Thoracic aorta (tissue), 2 donors: Measurements from ENCODE around the gene POU2F2. TPM values are rescaled to one million over a fixed set of nuclear protein-coding genes. Genes with fewer than 3 reads are reported as not detected.
"Not testable (repeated sequence)": the region's sequence is repeated elsewhere in the genome, so short reads cannot be mapped to it uniquely, and the experiment has no call there.

Source experiments
- ATAC-seq: fragments of 150-250 bp; one replicate; pipeline ENCODE4 v1.8.0; 2017; ENCODE audit warnings: low read depth; ENCODE audit not compliant: insufficient number of reproducible peaks, low FRiP score
- DNase-seq: peaks from one replicate; pipeline ENCODE4 v3.0.0-alpha.2; 2020; ENCODE audit warnings: low spot score
- H3K27ac ChIP-seq, 2 donors: fragments of 200-600 bp; sonication (generic); 1 replicate in 1 of 2; 2 replicates in 1 of 2; pipeline ENCODE4 v1.5.1; 2016; ENCODE audit warnings: mild to moderate bottlenecking in 2 of 2, moderate library complexity in 2 of 2
- H3K27me3 ChIP-seq: fragments of 200-600 bp; sonication (generic); replicated peaks from 2 replicates; pipeline ENCODE4 v1.6.0; 2016; ENCODE audit warnings: mild to moderate bottlenecking; ENCODE audit not compliant: insufficient read depth
- H3K36me3 ChIP-seq: fragments of 200-600 bp; sonication (generic); one replicate; pipeline ENCODE4 v1.5.1; 2016
- H3K4me1 ChIP-seq, 2 donors: fragments of 200-600 bp; sonication (generic); 1 replicate in 1 of 2; 2 replicates in 1 of 2; pipeline versions ENCODE4 v1.5.1 to v1.6.0; 2016; ENCODE audit warnings: low read depth in 2 of 2, mild to moderate bottlenecking in 1 of 2; ENCODE audit not compliant: control insufficient read depth in 1 of 2
- H3K4me3 ChIP-seq: fragments of 200-600 bp; sonication (generic); 2 replicates; pipeline ENCODE4 v1.5.1; 2016; ENCODE audit warnings: mild to moderate bottlenecking
- H3K9me3 ChIP-seq: fragments of 200-600 bp; sonication (generic); 2 replicates; pipeline ENCODE4 v1.5.1; 2016
- CTCF ChIP-seq: fragments of 200-600 bp; sonication (generic); IDR thresholded peaks from one replicate; pipeline ENCODE4 v1.5.1; 2019; ENCODE audit warnings: antibody characterized with exemption
- total RNA-seq, 2 donors: library from RNA; depleted of rRNA; stranded (reverse); fragments of >200 nt; gene quantifications; one replicate each; pipeline versions ENCODE4 v1.1.0 to v1.2.3, GENCODE V29; 2016

POU2F2 gene
- total RNA-seq, 2 donors from 2014 or later: 0.85 to 5.8 TPM

GRCh38 chr19:42051166-42052115 lies 80.8 kb downstream of the POU2F2 start:
- Histone ChIP-seq H3K9me3 (no peaks in the 10 kb centered on the region), H3K36me3 (peaks cover 24% of the 10 kb centered on the region), H3K27me3 (no peaks in the 10 kb centered on the region), H3K4me3 (no peak overlapping the region), H3K4me1 (no peaks in the 10 kb centered on the region), H3K27ac (no peak overlapping the region)
- ATAC-seq (no peak), DNase-seq (no peak)
- TF ChIP-seq CTCF: no peak

- H3K4me3 ChIP-seq: no peak overlapping the region
- DNase-seq: no peak
- H3K36me3 ChIP-seq: peaks cover 16% of the 10 kb centered on the region
- no peak for ATAC-seq
- no peaks in the 10 kb centered on the region for H3K9me3 ChIP-seq
- TF ChIP-seq CTCF: no peak
- no peak overlapping the region for H3K27ac ChIP-seq
- no peaks in the 10 kb centered on the region for H3K4me1 ChIP-seq
- H3K27me3 ChIP-seq: no peaks in the 10 kb centered on the region
These were observed 83.3 kb downstream of the POU2F2 start for GRCh38 chr19:42048992-42049391.

- ATAC-seq (no peak), DNase-seq (no peak)
- Histone ChIP-seq H3K27ac (no peak overlapping the region), H3K36me3 (peaks cover 26% of the 10 kb centered on the region), H3K4me1 (no peaks in the 10 kb centered on the region), H3K4me3 (no peak overlapping the region), H3K9me3 (no peaks in the 10 kb centered on the region), H3K27me3 (no peaks in the 10 kb centered on the region)
- no peak for TF ChIP-seq CTCF
These were observed 86.7 kb downstream of the POU2F2 start for GRCh38 chr19:42045575-42045974.

GRCh38 chr19:42042455-42043170 lies 89.6 kb downstream of the POU2F2 start:
- no peaks in the 10 kb centered on the region for H3K9me3 ChIP-seq
- H3K27ac ChIP-seq: no peak overlapping the region
- no peak for DNase-seq
- H3K36me3 ChIP-seq: peaks cover 26% of the 10 kb centered on the region
- no peaks in the 10 kb centered on the region for H3K27me3 ChIP-seq
- TF ChIP-seq CTCF: no peak
- H3K4me1 ChIP-seq: no peaks in the 10 kb centered on the region
- no peak overlapping the region for H3K4me3 ChIP-seq
- ATAC-seq: no peak

- not testable (repeated sequence) for ATAC-seq, H3K4me3 ChIP-seq, DNase-seq, H3K27me3 ChIP-seq, H3K9me3 ChIP-seq, H3K4me1 ChIP-seq, H3K27ac ChIP-seq
- H3K36me3 ChIP-seq: peaks cover 26% of the 10 kb centered on the region
These were observed 91.8 kb downstream of the POU2F2 start for GRCh38 chr19:42040491-42040890.
